GM23248 (cell line): Measurements from ENCODE around the gene CSTPP1. TPM values are rescaled to one million over a fixed set of nuclear protein-coding genes. Genes with fewer than 3 reads are reported as not detected.
A peak's percentile ranks its signal among the peaks of the same experiment; 100 is the strongest.

ENCODE experiments used
- DNase-seq: peaks from one replicate; pipeline ENCODE4 v3.0.0-alpha.2; 2015
- H2AFZ ChIP-seq: fragments of 200-600 bp; sonication (generic); 2 replicates; pipeline ENCODE4 v1.6.1; 2016; ENCODE audit warnings: antibody characterized with exemption
- H3F3A ChIP-seq: fragments of 200-600 bp; sonication (generic); 2 replicates; pipeline ENCODE4 v1.6.1; 2016; ENCODE audit warnings: mild to moderate bottlenecking, antibody characterized with exemption, mixed run types; ENCODE audit not compliant: insufficient read depth
- H3K27ac ChIP-seq: fragments of 200-600 bp; sonication (generic); 2 replicates; pipeline ENCODE4 v1.5.1; 2016; ENCODE audit warnings: mild to moderate bottlenecking
- H3K27me3 ChIP-seq: fragments of 200-600 bp; sonication (generic); replicated peaks from 2 replicates; pipeline ENCODE4 v1.6.1; 2016; ENCODE audit warnings: mild to moderate bottlenecking; ENCODE audit not compliant: insufficient read depth
- H3K36me3 ChIP-seq: fragments of 200-600 bp; sonication (generic); 2 replicates; pipeline ENCODE4 v1.6.1; 2016; ENCODE audit warnings: low read depth, mild to moderate bottlenecking
- H3K4me1 ChIP-seq: fragments of 200-600 bp; sonication (generic); 2 replicates; pipeline ENCODE4 v1.6.1; 2016; ENCODE audit warnings: mild to moderate bottlenecking; ENCODE audit not compliant: insufficient read depth
- H3K4me2 ChIP-seq: fragments of 200-600 bp; sonication (generic); one replicate; pipeline ENCODE4 v1.6.1; 2016; ENCODE audit warnings: mild to moderate bottlenecking; ENCODE audit not compliant: unreplicated experiment
- H3K4me3 ChIP-seq: fragments of 200-600 bp; sonication (generic); 2 replicates; pipeline ENCODE4 v1.5.1; 2016; ENCODE audit warnings: mild to moderate bottlenecking
- H3K79me2 ChIP-seq: fragments of 200-600 bp; sonication (generic); 2 replicates; pipeline ENCODE4 v1.6.1; 2016; ENCODE audit warnings: mild to moderate bottlenecking; ENCODE audit not compliant: insufficient read depth
- H3K9ac ChIP-seq: fragments of 200-600 bp; sonication (generic); 2 replicates; pipeline ENCODE4 v1.6.1; 2016; ENCODE audit warnings: mild to moderate bottlenecking
- H3K9me2 ChIP-seq: fragments of 200-600 bp; sonication (generic); 2 replicates; pipeline ENCODE4 v1.6.1; 2016; ENCODE audit warnings: mixed run types, mild to moderate bottlenecking, moderate library complexity; ENCODE audit not compliant: insufficient read depth
- H3K9me3 ChIP-seq: fragments of 200-600 bp; sonication (generic); one replicate; pipeline ENCODE4 v1.6.1; 2017; ENCODE audit warnings: low read depth
- H4K20me1 ChIP-seq: fragments of 200-600 bp; sonication (generic); 2 replicates; pipeline ENCODE4 v1.6.0; 2016; ENCODE audit not compliant: insufficient read depth
- EZH2 ChIP-seq: fragments of 200-600 bp; sonication (generic); IDR thresholded peaks from 2 replicates; pipeline ENCODE4 v1.6.1; 2018; ENCODE audit warnings: antibody characterized with exemption, mild to moderate bottlenecking; ENCODE audit not compliant: insufficient read depth, poor library complexity, severe bottlenecking
- EZH2phosphoT487 ChIP-seq: fragments of 200-600 bp; sonication (generic); IDR thresholded peaks from 2 replicates; pipeline ENCODE4 v1.6.1; 2018; ENCODE audit warnings: antibody characterized with exemption, moderate library complexity, mild to moderate bottlenecking, low read depth; ENCODE audit not compliant: insufficient read depth
- WGBS, 2 experiments: methylation state at CpG; one replicate each; pipeline ENCODE4 v1.1.6; 2015 to 2017; ENCODE audit warnings: low lambda C conversion rate in 2 of 2, low coverage in 1 of 2; ENCODE audit errors: missing lambda C conversion rate in 2 of 2; 5-methylcytosine and 5-hydroxymethylcytosine counted together
- in situ Hi-C: fragments of 300-500 bp; cut with MboI; formaldehyde crosslinking; loops from 2 replicates; pipeline ENCODE4 v1.15.0; 2020
- polyA plus RNA-seq: library from polyadenylated mRNA; unstranded; fragments of >200 nt; fragmentation: Nextera tagmentation; extraction: Ambion mirVana; gene quantifications from 2 replicates; pipeline ENCODE4 v1.2.1, GENCODE V29; 2016
- total RNA-seq: library from RNA; depleted of rRNA; stranded (reverse); fragments of >200 nt; shearing (Covaris generic); gene quantifications from 2 replicates; pipeline ENCODE4 v1.2.3, GENCODE V29; 2014

CSTPP1 gene
- total and polyA plus RNA-seq, 2 experiments from 2014 or later: 21.7 to 39.9 TPM

GRCh38 chr11:46978005-46978491 is 41.5 kb downstream of the CSTPP1 start:
- in situ Hi-C loops: no loop called here
- Histone ChIP-seq H3K4me2 (no peak overlapping the region), H3K9me3 (no peaks in the 10 kb centered on the region), H3K9ac (no peak overlapping the region), H3K27ac (no peak overlapping the region), H3K4me1 (peaks cover 12% of the 10 kb centered on the region), H2AFZ (no peak overlapping the region), H4K20me1 (0 out of 2 replicates have a peak, but pooled peaks cover 2% of the 10 kb centered on the region), H3K79me2 (no peaks in the 10 kb centered on the region; the same call in 1 of the 2 replicates), H3K9me2 (no peaks in the 10 kb centered on the region), H3K27me3 (no peaks in the 10 kb centered on the region), H3K36me3 (no peaks in the 10 kb centered on the region), H3K4me3 (no peak overlapping the region), H3F3A (0 out of 2 replicates have a peak, but pooled peaks cover 9% of the 10 kb centered on the region)
- WGBS, 2 experiments: 91 to 97% methylated on average over 1 of the region's 1 CpG
- no peak for TF ChIP-seq EZH2
- TF ChIP-seq EZH2phosphoT487: no peak
- DNase-seq: peak; percentile 12

GRCh38 chr11:46979358-46979757 is 42.8 kb downstream of the CSTPP1 start:
- no peak overlapping the region for H3K4me3 ChIP-seq
- H3K9me2 ChIP-seq: no peaks in the 10 kb centered on the region
- no peaks in the 10 kb centered on the region for H3K27me3 ChIP-seq
- TF ChIP-seq EZH2 (no peak), EZH2phosphoT487 (no peak)
- no peaks in the 10 kb centered on the region for H3K9me3 ChIP-seq
- H2AFZ ChIP-seq: no peak overlapping the region
- H3K36me3 ChIP-seq: no peaks in the 10 kb centered on the region
- 0 out of 2 replicates have a peak, but pooled peaks cover 2% of the 10 kb centered on the region for H4K20me1 ChIP-seq
- DNase-seq: no peak
- no peak overlapping the region for H3K27ac ChIP-seq
- 78 to 80% methylated on average over 5 of the region's 5 CpGs for WGBS, 2 experiments
- H3K4me1 ChIP-seq: peaks cover 12% of the 10 kb centered on the region
- H3K9ac ChIP-seq: no peak overlapping the region
- H3K4me2 ChIP-seq: no peak overlapping the region
- no peaks in the 10 kb centered on the region; the same call in 1 of the 2 replicates for H3K79me2 ChIP-seq
- H3F3A ChIP-seq: 0 out of 2 replicates have a peak, but pooled peaks cover 9% of the 10 kb centered on the region
- in situ Hi-C loops: no loop called here

- Histone ChIP-seq H3K4me2 (no peak overlapping the region), H3K4me1 (peaks cover 12% of the 10 kb centered on the region), H3K9ac (no peak overlapping the region), H3K9me2 (no peaks in the 10 kb centered on the region), H3K27ac (no peak overlapping the region), H3K36me3 (no peaks in the 10 kb centered on the region), H3K4me3 (no peak overlapping the region), H3K9me3 (no peaks in the 10 kb centered on the region), H2AFZ (no peak overlapping the region), H3F3A (0 out of 2 replicates have a peak, but pooled peaks cover 9% of the 10 kb centered on the region), H3K79me2 (no peaks in the 10 kb centered on the region; the same call in 1 of the 2 replicates), H3K27me3 (no peaks in the 10 kb centered on the region), H4K20me1 (0 out of 2 replicates have a peak, but pooled peaks cover 2% of the 10 kb centered on the region)
- 89 to 90% methylated on average over 3 of the region's 3 CpGs for WGBS, 2 experiments
- no peak for DNase-seq
- in situ Hi-C loops: no loop called here
- TF ChIP-seq EZH2phosphoT487: no peak
- no peak for TF ChIP-seq EZH2
These were observed 44.9 kb downstream of the CSTPP1 start for GRCh38 chr11:46981436-46981835.

GRCh38 chr11:46982797-46983452 is 46.4 kb downstream of the CSTPP1 start:
- in situ Hi-C loops: no loop called here
- TF ChIP-seq EZH2phosphoT487: no peak
- no peak for TF ChIP-seq EZH2
- WGBS, 2 experiments: 98 to 99% methylated on average over 2 of the region's 2 CpGs

More at GRCh38 chr11:46982797-46983452, 46.4 kb downstream of the CSTPP1 start:
- H4K20me1 ChIP-seq: 0 out of 2 replicates have a peak, but pooled peaks cover 2% of the 10 kb centered on the region
- no peak overlapping the region for H2AFZ ChIP-seq
- H3K9me2 ChIP-seq: no peaks in the 10 kb centered on the region
- DNase-seq: no peak
- no peaks in the 10 kb centered on the region for H3K27me3 ChIP-seq
- H3K9ac ChIP-seq: no peak overlapping the region
- no peaks in the 10 kb centered on the region; the same call in 1 of the 2 replicates for H3K79me2 ChIP-seq
- no peak overlapping the region for H3K4me2 ChIP-seq
- H3K4me3 ChIP-seq: no peak overlapping the region
- no peaks in the 10 kb centered on the region for H3K36me3 ChIP-seq
- peaks cover 7% of the 10 kb centered on the region for H3K4me1 ChIP-seq
- H3F3A ChIP-seq: 0 out of 2 replicates have a peak, but pooled peaks cover 3% of the 10 kb centered on the region
- no peaks in the 10 kb centered on the region for H3K9me3 ChIP-seq
- no peak overlapping the region for H3K27ac ChIP-seq
